H1 (cell line): ENCODE measurements around the gene STRN. TPM values are rescaled to one million over a fixed set of nuclear protein-coding genes. Genes with fewer than 3 reads are reported as not detected.

ENCODE experiments used
- CTCF ChIA-PET: fragments of 300-600 bp; sonication (Branson Sonifier 250); formaldehyde crosslinking; loops from one replicate; lab custom pipeline; 2021; ENCODE audit not compliant: partially characterized antibody; lab: Charles Lee
- POLR2A ChIA-PET: fragments of 300-600 bp; sonication (Branson Sonifier 250); formaldehyde crosslinking; loops from one replicate; lab custom pipeline; 2021; ENCODE audit warnings: inconsistent platforms; ENCODE audit not compliant: partially characterized antibody; lab: Charles Lee
- DNase-seq, 2 experiments: peaks; one replicate each; pipeline versions ENCODE4 v3.0.0 to v3.0.0-alpha.2; 2010 to 2022; ENCODE audit warnings: low spot score in 2 of 2, low read depth in 1 of 2, mixed read lengths in 1 of 2
- FAIRE-seq: peaks from 2 replicates; lab custom pipeline; 2011; peaks lifted over from hg19 to GRCh38; lab: Jason Lieb, UNC
- H2AFZ ChIP-seq: 2 replicates; pipeline ENCODE4 v1.8.1; 2012; ENCODE audit warnings: low read length, inconsistent platforms
- H2AK5ac ChIP-seq: 2 replicates; pipeline ENCODE4 v1.6.1; 2013; ENCODE audit warnings: low read depth, low read length
- H2BK120ac ChIP-seq: replicated peaks from 2 replicates; pipeline ENCODE3; 2013; ENCODE audit warnings: low read depth, low read length, inconsistent platforms
- H2BK12ac ChIP-seq: 2 replicates; pipeline ENCODE4 v1.6.1; 2013; ENCODE audit warnings: low read depth, low read length
- H2BK15ac ChIP-seq: 2 replicates; pipeline ENCODE4 v1.6.1; 2013; ENCODE audit warnings: low read length
- H2BK20ac ChIP-seq: 2 replicates; pipeline ENCODE4 v1.6.1; 2013; ENCODE audit warnings: low read length
- H2BK5ac ChIP-seq: 2 replicates; pipeline ENCODE4 v1.6.1; 2013; ENCODE audit warnings: low read depth, low read length
- H3K14ac ChIP-seq: 2 replicates; pipeline ENCODE4 v1.6.1; 2013; ENCODE audit warnings: inconsistent platforms; ENCODE audit not compliant: insufficient read length
- H3K18ac ChIP-seq: 2 replicates; pipeline ENCODE4 v1.6.1; 2013; ENCODE audit warnings: low read length; ENCODE audit errors: extremely low read depth
- H3K23ac ChIP-seq: 2 replicates; pipeline ENCODE4 v1.6.1; 2013; ENCODE audit warnings: inconsistent platforms; ENCODE audit not compliant: insufficient read length
- H3K23me2 ChIP-seq: 2 replicates; pipeline ENCODE4 v1.6.1; 2013; ENCODE audit warnings: low read depth, low read length
- H3K27ac ChIP-seq: 2 replicates; pipeline ENCODE4 v1.6.1; 2011; ENCODE audit warnings: low read depth, low read length, inconsistent platforms
- H3K27me3 ChIP-seq, 4 experiments: replicated peaks in 1 of 4; 1 replicate in 1 of 4; 2 replicates in 3 of 4; pipeline versions ENCODE4 v1.6.1 to v1.8.1; 2011 to 2013; ENCODE audit warnings: low read length in 3 of 4, mild to moderate bottlenecking in 3 of 4, inconsistent platforms in 2 of 4, mixed read lengths in 2 of 4, moderate library complexity in 1 of 4; ENCODE audit not compliant: control insufficient read depth in 3 of 4, insufficient read depth in 3 of 4; ENCODE audit errors: extremely low read depth in 1 of 4
- H3K36me3 ChIP-seq, 4 experiments: 2 replicates each; pipeline versions ENCODE4 v1.6.1 to v1.8.1; 2011 to 2013; ENCODE audit warnings: mild to moderate bottlenecking in 4 of 4, low read length in 3 of 4, moderate library complexity in 2 of 4, control low read depth in 1 of 4, inconsistent platforms in 1 of 4; ENCODE audit not compliant: insufficient read depth in 4 of 4, control insufficient read depth in 2 of 4
- H3K4ac ChIP-seq: replicated peaks from 2 replicates; pipeline ENCODE3; 2013; ENCODE audit warnings: low read length, low read depth, mixed read lengths, inconsistent platforms; ENCODE audit not compliant: insufficient read length
- H3K4me1 ChIP-seq, 4 experiments: replicated peaks in 1 of 4; 1 replicate in 1 of 4; 2 replicates in 3 of 4; pipeline versions ENCODE4 v1.6.1 to v1.8.1; 2011 to 2013; ENCODE audit warnings: low read length in 3 of 4, inconsistent platforms in 2 of 4, mixed read lengths in 1 of 4; ENCODE audit not compliant: insufficient read depth in 4 of 4, control insufficient read depth in 3 of 4
- H3K4me2 ChIP-seq, 2 experiments: 2 replicates each; pipeline versions ENCODE4 v1.6.1 to v1.8.1; 2011 to 2013; ENCODE audit warnings: low read depth in 2 of 2, low read length in 2 of 2, control low read depth in 1 of 2, inconsistent platforms in 1 of 2, mild to moderate bottlenecking in 1 of 2; ENCODE audit not compliant: insufficient read depth in 1 of 2
- H3K4me3 ChIP-seq, 4 experiments: fragments of 200-600, 300-600 bp in 1 of 4; sonication (generic), shearing (Covaris generic), sonication (Bioruptor Twin) in 1 of 4; 2 replicates each; pipeline versions ENCODE4 v1.5.1 to v1.8.1; 2011 to 2016; ENCODE audit warnings: low read length in 4 of 4, low read depth in 3 of 4, control low read depth in 2 of 4, inconsistent platforms in 2 of 4, mild to moderate bottlenecking in 2 of 4, mixed read lengths in 1 of 4, moderate library complexity in 1 of 4; ENCODE audit not compliant: insufficient read depth in 2 of 4; ENCODE audit errors: extremely low read depth in 1 of 4
- H3K56ac ChIP-seq: replicated peaks from 2 replicates; pipeline ENCODE3; 2013; ENCODE audit warnings: low read depth, mild to moderate bottlenecking, mixed read lengths, low read length, inconsistent platforms; ENCODE audit not compliant: insufficient read length
- H3K79me1 ChIP-seq: 2 replicates; pipeline ENCODE4 v1.6.1; 2013; ENCODE audit warnings: low read depth, low read length, control low read depth
- H3K79me2 ChIP-seq, 2 experiments: 2 replicates each; pipeline versions ENCODE4 v1.6.1 to v1.8.1; 2012 to 2013; ENCODE audit warnings: low read length in 2 of 2, mild to moderate bottlenecking in 2 of 2, inconsistent platforms in 1 of 2; ENCODE audit not compliant: insufficient read depth in 2 of 2, control insufficient read depth in 1 of 2
- H3K9ac ChIP-seq, 4 experiments: replicated peaks in 1 of 4; 1 replicate in 1 of 4; 2 replicates in 3 of 4; pipeline versions ENCODE4 v1.6.1 to v1.8.1; 2011 to 2013; ENCODE audit warnings: low read depth in 3 of 4, low read length in 3 of 4, control low read depth in 2 of 4, mild to moderate bottlenecking in 2 of 4, moderate library complexity in 2 of 4, inconsistent platforms in 1 of 4; ENCODE audit errors: extremely low read depth in 1 of 4
- H3K9me3 ChIP-seq, 2 experiments: 2 replicates each; pipeline versions ENCODE4 v1.6.1 to v1.8.1; 2012 to 2013; ENCODE audit warnings: mild to moderate bottlenecking in 2 of 2, moderate library complexity in 2 of 2, control low read depth in 1 of 2, inconsistent platforms in 1 of 2, low read depth in 1 of 2, low read length in 1 of 2, mixed read lengths in 1 of 2; ENCODE audit not compliant: insufficient read depth in 2 of 2
- H4K20me1 ChIP-seq, 2 experiments: replicated peaks in 1 of 2; 2 replicates each; pipeline versions ENCODE3 to v1.8.1; 2011 to 2013; ENCODE audit warnings: inconsistent platforms in 2 of 2, low read length in 2 of 2, mild to moderate bottlenecking in 1 of 2; ENCODE audit not compliant: insufficient read depth in 2 of 2, control insufficient read depth in 1 of 2
- H4K5ac ChIP-seq: 2 replicates; pipeline ENCODE4 v1.6.1; 2013; ENCODE audit warnings: low read length, low read depth, mixed read lengths, inconsistent platforms; ENCODE audit not compliant: insufficient read length
- H4K8ac ChIP-seq: 2 replicates; pipeline ENCODE4 v1.8.0; 2013; ENCODE audit warnings: mild to moderate bottlenecking, moderate library complexity, low read length, inconsistent platforms; ENCODE audit not compliant: insufficient read depth; ENCODE audit errors: extremely low read depth
- H4K91ac ChIP-seq: replicated peaks from 2 replicates; pipeline ENCODE3; 2013; ENCODE audit warnings: low read length, mixed read lengths, inconsistent platforms; ENCODE audit not compliant: insufficient read length
- HDAC2 ChIP-seq, 2 experiments: fragments of 300-600 bp in 1 of 2; sonication (generic) in 1 of 2; IDR thresholded peaks; 2 replicates each; pipeline ENCODE4 v1.6.1; 2011 to 2012; ENCODE audit warnings: low read depth in 2 of 2, low read length in 2 of 2, mild to moderate bottlenecking in 2 of 2, moderate library complexity in 2 of 2, borderline replicate concordance in 1 of 2, inconsistent platforms in 1 of 2
- RAD21 ChIP-seq, 2 experiments: IDR thresholded peaks in 1 of 2; conservative IDR thresholded peaks in 1 of 2; 2 replicates each; pipeline ENCODE4 v1.6.1; 2011; ENCODE audit warnings: low read depth in 2 of 2, low read length in 2 of 2, improper control_type of control experiment in 1 of 2, inconsistent platforms in 1 of 2, mild to moderate bottlenecking in 1 of 2, moderate library complexity in 1 of 2
- SAP30 ChIP-seq: fragments of 300-600 bp; sonication (generic); IDR thresholded peaks from 2 replicates; pipeline ENCODE4 v1.7.1; 2012; ENCODE audit warnings: low read length, moderate library complexity, mild to moderate bottlenecking, inconsistent platforms; ENCODE audit not compliant: insufficient read depth, insufficient replicate concordance
- SIRT6 ChIP-seq: IDR thresholded peaks from one replicate; pipeline ENCODE4 v1.7.1; 2012; ENCODE audit warnings: low read length, inconsistent platforms
- WGBS, 2 experiments: shearing (Covaris generic) in 1 of 2; methylation state at CpG; one replicate each; pipeline versions ENCODE4 v1.1.6 to v1.1.7; 2013 to 2015; ENCODE audit warnings: low lambda C conversion rate in 2 of 2, mixed read lengths in 2 of 2, inconsistent platforms in 1 of 2, low coverage in 1 of 2, missing lambda C conversion rate in 1 of 2; ENCODE audit not compliant: insufficient replicate concordance in 2 of 2, insufficient coverage in 1 of 2, insufficient read length in 1 of 2; ENCODE audit errors: extremely low coverage in 1 of 2, missing lambda C conversion rate in 1 of 2; 5-methylcytosine and 5-hydroxymethylcytosine counted together
- polyA plus RNA-seq, 7 experiments: library from polyadenylated mRNA; depleted of rRNA in 3 of 7; stranded (reverse) in 5 of 7; unstranded in 2 of 7; fragments of >200 nt in 5 of 7; fragments of 200-250 nt in 2 of 7; gene quantifications; 1 replicate in 5 of 7; 2 replicates in 1 of 7; 4 replicates in 1 of 7; pipeline versions ENCODE4 v1.2.1 to v1.2.3, GENCODE V29; 2011 to 2013; ENCODE audit warnings: missing spikeins in 2 of 7, mixed read lengths in 2 of 7
- total RNA-seq: library from RNA; stranded (reverse); fragmentation: NEBNext Ultra II Directional; extraction: Animal tissue kit (Norgen Biotek cat#: 25700); gene quantifications from 2 replicates; pipeline ENCODE4 v1.2.1, GENCODE V29; 2021
- TF ChIP-seq, protein P1 (sequence below): IDR thresholded peaks from 2 replicates; pipeline ENCODE4 v1.6.1; 2012; ENCODE audit warnings: low read length, inconsistent platforms
- TF ChIP-seq, protein P2 (sequence below): IDR thresholded peaks from 2 replicates; pipeline ENCODE4 v1.6.1; 2011; ENCODE audit warnings: low read depth, mild to moderate bottlenecking, low read length; ENCODE audit not compliant: insufficient read depth

Gene STRN
- total and polyA plus RNA-seq, 2 of the 8 experiments (the other 6 are each of a cell fraction or from before 2014, with no cell fraction given) = 8.3 to 47.0 TPM

DNA sequence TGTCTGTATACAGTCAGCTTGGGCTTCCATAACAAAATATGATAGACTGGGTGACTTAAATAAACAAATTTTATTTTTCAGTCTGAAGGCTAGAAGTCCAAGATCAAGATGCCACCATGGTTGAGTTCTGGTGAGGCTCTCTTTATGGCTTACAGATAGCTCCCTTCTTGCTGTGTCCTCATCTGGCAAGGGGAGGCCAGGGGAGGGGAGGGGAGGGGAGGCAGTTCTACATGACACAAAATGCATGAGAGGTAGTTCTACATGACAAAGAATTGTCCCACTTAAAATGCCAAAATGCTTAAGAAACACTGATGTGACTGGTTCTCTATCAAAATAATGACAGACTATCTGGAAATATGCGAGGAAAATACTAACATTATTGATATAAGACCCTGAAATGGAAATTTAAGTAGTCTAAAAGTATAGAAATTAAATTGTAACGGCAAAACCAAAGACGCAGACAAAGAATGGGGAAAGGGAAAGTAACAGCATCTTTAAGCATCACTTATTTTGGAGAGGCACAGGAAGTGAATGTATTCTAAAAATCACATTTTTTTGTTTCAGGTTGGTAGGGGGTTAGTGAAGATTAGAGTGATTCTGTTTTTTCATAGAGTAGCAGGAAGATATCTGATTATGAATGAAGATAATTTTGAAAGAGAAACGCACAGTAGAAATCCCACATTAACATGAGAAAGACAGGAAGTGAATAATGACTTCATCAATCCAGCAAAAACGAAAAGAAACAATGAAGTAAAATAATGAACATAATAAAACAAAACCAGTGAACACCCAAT is 131.4 kb downstream of the STRN start:
- H2BK120ac ChIP-seq = peak overlapping the region; percentile 93
- no peak overlapping the region for H3K9ac ChIP-seq
- no peaks in the 10 kb centered on the region for H3K36me3 ChIP-seq
- no peak overlapping the region for H2AK5ac ChIP-seq
- H2BK15ac ChIP-seq = no peak overlapping the region
- no peak overlapping the region for H3K23ac ChIP-seq
- H3K23me2 ChIP-seq = no peaks in the 10 kb centered on the region
- no peaks in the 10 kb centered on the region for H3K79me2 ChIP-seq
- ChIA-PET CTCF (interaction anchor here (1.0 kb wide), 1 partner anchor 15 kb away, joined by 4 read pairs; no protein-coding TSS in a partner anchor), POLR2A (no interaction called here)
- H2BK5ac ChIP-seq = peak overlapping the region; percentile 64; the same call in 1 of the 2 replicates
- peak overlapping the region; percentile 5; the same call in 1 of the 2 replicates for H2BK20ac ChIP-seq
- peak overlapping the region; percentile 21 for H3K4ac ChIP-seq
- H4K5ac ChIP-seq = peak overlapping the region; percentile 60
- no peaks in the 10 kb centered on the region for H4K20me1 ChIP-seq
- H3K79me1 ChIP-seq = no peaks in the 10 kb centered on the region
- no peaks in the 10 kb centered on the region; a peak in 1 of 4 replicates for H3K9me3 ChIP-seq
- H3K4me1 ChIP-seq = peaks cover 0 to 8% (median 2%) of the 10 kb centered on the region in 4 experiments; a peak in 4 of 7 replicates
- peak; percentile 19 for FAIRE-seq
- H3K4me2 ChIP-seq = peak overlapping the region in 1 of 2 experiments; percentile 35; a peak in 2 of 4 replicates
- H3K27me3 ChIP-seq = no peaks in the 10 kb centered on the region
- peak overlapping the region in 1 of 4 experiments; percentile 33; a peak in 1 of 8 replicates for H3K4me3 ChIP-seq
- no peak overlapping the region for H2BK12ac ChIP-seq
- H4K8ac ChIP-seq = no peak overlapping the region
- H3K18ac ChIP-seq = no peak overlapping the region
- DNase-seq = peak in 1 of 2 experiments; percentile 34
- TF ChIP-seq SAP30 = no peak
- TF ChIP-seq HDAC2 (IDR thresholded peaks at IDR 0.05; ENCODE audit: borderline replicate concordance in 1 of 2, low read depth in 2 of 2, low read length in 2 of 2) = no peak
- no peak for TF ChIP-seq SIRT6
- TF ChIP-seq, protein P1, sequence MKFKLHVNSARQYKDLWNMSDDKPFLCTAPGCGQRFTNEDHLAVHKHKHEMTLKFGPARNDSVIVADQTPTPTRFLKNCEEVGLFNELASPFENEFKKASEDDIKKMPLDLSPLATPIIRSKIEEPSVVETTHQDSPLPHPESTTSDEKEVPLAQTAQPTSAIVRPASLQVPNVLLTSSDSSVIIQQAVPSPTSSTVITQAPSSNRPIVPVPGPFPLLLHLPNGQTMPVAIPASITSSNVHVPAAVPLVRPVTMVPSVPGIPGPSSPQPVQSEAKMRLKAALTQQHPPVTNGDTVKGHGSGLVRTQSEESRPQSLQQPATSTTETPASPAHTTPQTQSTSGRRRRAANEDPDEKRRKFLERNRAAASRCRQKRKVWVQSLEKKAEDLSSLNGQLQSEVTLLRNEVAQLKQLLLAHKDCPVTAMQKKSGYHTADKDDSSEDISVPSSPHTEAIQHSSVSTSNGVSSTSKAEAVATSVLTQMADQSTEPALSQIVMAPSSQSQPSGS = no peak
- no peak for TF ChIP-seq RAD21 (IDR thresholded peaks at IDR 0.05 in 1 of 2, conservative IDR thresholded peaks at IDR 0.05 in 1 of 2; ENCODE audit: low read depth in 2 of 2, low read length in 2 of 2)
- TF ChIP-seq, protein P2, sequence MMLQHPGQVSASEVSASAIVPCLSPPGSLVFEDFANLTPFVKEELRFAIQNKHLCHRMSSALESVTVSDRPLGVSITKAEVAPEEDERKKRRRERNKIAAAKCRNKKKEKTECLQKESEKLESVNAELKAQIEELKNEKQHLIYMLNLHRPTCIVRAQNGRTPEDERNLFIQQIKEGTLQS = no peak
- no peak overlapping the region for H3K56ac ChIP-seq
- H4K91ac ChIP-seq = no peak overlapping the region
- no peak overlapping the region; the same call in 1 of the 2 replicates for H3K27ac ChIP-seq
- WGBS, 2 experiments = 7% methylated on average over 5 of the region's 5 CpGs; no CpG with 5 or more reads in 1 of the 2 experiments
- H3K14ac ChIP-seq = no peak overlapping the region
- 0 out of 2 replicates have a peak overlapping the region, but pooled peaks have one; percentile 19 for H2AFZ ChIP-seq
